Measurements from ENCODE around the gene PGAP6. TPM values are rescaled to one million over a fixed set of nuclear protein-coding genes. Genes with fewer than 3 reads are reported as not detected.
"Not testable (repeated sequence)": the region's sequence is repeated elsewhere in the genome, so short reads cannot be mapped to it uniquely, and the experiment has no call there.

Gene PGAP6
- total RNA-seq, 1 donor from 2014 or later: 28.1 TPM

- intact Hi-C loops (cut with DNase I): no loop called here
- peak; percentile 45 for DNase-seq
- no peak for ATAC-seq (ENCODE audit: poor library complexity)
These were observed 1.7 kb upstream of the PGAP6 start for GRCh38 chr16:383326-384051.

- ATAC-seq (ENCODE audit: poor library complexity): peak; percentile 42
- intact Hi-C loops (cut with DNase I): no loop called here
- DNase-seq: no peak
These were observed 578 bp downstream of the PGAP6 start for GRCh38 chr16:381012-381788.

GRCh38 chr16:380762-381011, 1.1 kb downstream of the PGAP6 start:
- intact Hi-C loops (cut with DNase I): no loop called here
- ATAC-seq (ENCODE audit: poor library complexity) (peak; percentile 11), DNase-seq (no peak)

- intact Hi-C loops (cut with DNase I): no loop called here
- ATAC-seq (ENCODE audit: poor library complexity) (no peak), DNase-seq (no peak)
These were observed 1.6 kb downstream of the PGAP6 start for GRCh38 chr16:379961-380761.

GRCh38 chr16:379183-379960, 2.4 kb downstream of the PGAP6 start:
- DNase-seq (no peak), ATAC-seq (ENCODE audit: poor library complexity) (no peak)
- intact Hi-C loops (cut with DNase I): no loop called here

GRCh38 chr16:378821-379182, 3.0 kb downstream of the PGAP6 start:
- ATAC-seq (ENCODE audit: poor library complexity): no peak
- intact Hi-C loops (cut with DNase I): no loop called here

GRCh38 chr16:378113-378820, 3.5 kb downstream of the PGAP6 start:
- DNase-seq; intact Hi-C loops (cut with DNase I); ATAC-seq (ENCODE audit: poor library complexity): not testable (repeated sequence)

More at GRCh38 chr16:378821-379182, 3.0 kb downstream of the PGAP6 start:
- no peak for DNase-seq

- ATAC-seq (ENCODE audit: poor library complexity) (no peak), DNase-seq (no peak)
- intact Hi-C loops (cut with DNase I): no loop called here
These were observed 4.3 kb downstream of the PGAP6 start for GRCh38 chr16:377419-377951.

- DNase-seq (no peak), ATAC-seq (ENCODE audit: poor library complexity) (no peak)
- intact Hi-C loops (cut with DNase I): no loop called here
These were observed 4.9 kb downstream of the PGAP6 start for GRCh38 chr16:376817-377418.

GRCh38 chr16:375927-376816, 5.6 kb downstream of the PGAP6 start:
- intact Hi-C loops (cut with DNase I): no loop called here
- DNase-seq (no peak), ATAC-seq (ENCODE audit: poor library complexity) (no peak)

GRCh38 chr16:375212-375611, 6.6 kb downstream of the PGAP6 start:
- DNase-seq (no peak), ATAC-seq (ENCODE audit: poor library complexity) (no peak)
- intact Hi-C loops (cut with DNase I): no loop called here

GRCh38 chr16:374616-374926, 7.2 kb downstream of the PGAP6 start:
- ATAC-seq (ENCODE audit: poor library complexity): no peak
- intact Hi-C loops (cut with DNase I): no loop called here
- no peak for DNase-seq

- ATAC-seq (ENCODE audit: poor library complexity) (no peak), DNase-seq (no peak)
- intact Hi-C loops (cut with DNase I): no loop called here
These were observed 7.7 kb downstream of the PGAP6 start for GRCh38 chr16:373848-374615.

GRCh38 chr16:373020-373598, 8.7 kb downstream of the PGAP6 start:
- intact Hi-C loops (cut with DNase I): no loop called here
- ATAC-seq (ENCODE audit: poor library complexity): no peak
- DNase-seq: no peak

GRCh38 chr16:372302-372983, 9.3 kb downstream of the PGAP6 start:
- peak; percentile 41 for DNase-seq
- ATAC-seq (ENCODE audit: poor library complexity): no peak
- intact Hi-C loops (cut with DNase I): no loop called here

All from Right ventricle myocardium superior (tissue), 1 donor.